Keratinocyte (primary cell): ENCODE measurements around the gene FGGY. TPM values are rescaled to one million over a fixed set of nuclear protein-coding genes. Genes with fewer than 3 reads are reported as not detected.
A peak's percentile ranks its signal among the peaks of the same experiment; 100 is the strongest.

Experiments used
- DNase-seq: peaks from one replicate; pipeline ENCODE4 v3.0.0-alpha.2; 2011; ENCODE audit warnings: low read depth, missing footprints, low spot score
- FAIRE-seq: peaks from 2 replicates; lab custom pipeline; 2011; peaks lifted over from hg19 to GRCh38; lab: Jason Lieb, UNC
- H2AFZ ChIP-seq: 2 replicates; pipeline ENCODE4 v1.6.0; 2012; ENCODE audit warnings: low read length, control low read depth, inconsistent platforms; ENCODE audit not compliant: control insufficient read depth
- H3K27ac ChIP-seq: 2 replicates; pipeline ENCODE4 v1.5.1; 2011; ENCODE audit warnings: low read length; ENCODE audit not compliant: control insufficient read depth, insufficient read depth
- H3K27me3 ChIP-seq: 3 replicates; pipeline ENCODE4 v1.6.0; 2011; ENCODE audit warnings: low read length; ENCODE audit not compliant: control insufficient read depth, insufficient read depth; ENCODE audit errors: extremely low read depth
- H3K36me3 ChIP-seq, 2 experiments: 2 replicates in 1 of 2; 3 replicates in 1 of 2; pipeline ENCODE4 v1.5.1; 2011; ENCODE audit warnings: low read length in 2 of 2, mild to moderate bottlenecking in 1 of 2; ENCODE audit not compliant: control insufficient read depth in 2 of 2, insufficient read depth in 2 of 2; ENCODE audit errors: extremely low read depth in 1 of 2
- H3K4me1 ChIP-seq: 3 replicates; pipeline ENCODE4 v1.5.1; 2011; ENCODE audit warnings: low read length; ENCODE audit not compliant: control insufficient read depth, insufficient read depth; ENCODE audit errors: extremely low read depth
- H3K4me2 ChIP-seq: 3 replicates; pipeline ENCODE4 v1.6.0; 2011; ENCODE audit warnings: low read depth, low read length; ENCODE audit not compliant: control insufficient read depth, insufficient read depth; ENCODE audit errors: extremely low read depth
- H3K4me3 ChIP-seq, 3 experiments: fragments of 200-600 bp in 1 of 3; sonication (generic) in 1 of 3; 2 replicates in 2 of 3; 3 replicates in 1 of 3; pipeline ENCODE4 v1.5.1; 2011 to 2016; ENCODE audit warnings: low read length in 3 of 3, mild to moderate bottlenecking in 3 of 3, control low read depth in 2 of 3, inconsistent platforms in 1 of 3, low read depth in 1 of 3, mixed read lengths in 1 of 3, mixed run types in 1 of 3, moderate library complexity in 1 of 3; ENCODE audit not compliant: control insufficient read depth in 2 of 3, insufficient read depth in 2 of 3; ENCODE audit errors: extremely low read depth in 1 of 3
- H3K79me2 ChIP-seq: 2 replicates; pipeline ENCODE4 v1.6.0; 2012; ENCODE audit warnings: low read length; ENCODE audit not compliant: control insufficient read depth, insufficient read depth
- H3K9ac ChIP-seq: 3 replicates; pipeline ENCODE4 v1.6.0; 2011; ENCODE audit warnings: low read length; ENCODE audit not compliant: control insufficient read depth, insufficient read depth; ENCODE audit errors: extremely low read depth
- H3K9me1 ChIP-seq: 3 replicates; pipeline ENCODE4 v1.6.0; 2011; ENCODE audit warnings: low read length; ENCODE audit not compliant: control insufficient read depth, insufficient read depth; ENCODE audit errors: extremely low read depth
- H3K9me3 ChIP-seq: 2 replicates; pipeline ENCODE4 v1.5.1; 2012; ENCODE audit warnings: low read depth, low read length; ENCODE audit not compliant: control insufficient read depth
- H4K20me1 ChIP-seq: 3 replicates; pipeline ENCODE4 v1.6.0; 2011; ENCODE audit warnings: low read length; ENCODE audit not compliant: control insufficient read depth, insufficient read depth; ENCODE audit errors: extremely low read depth
- EZH2 ChIP-seq: IDR thresholded peaks from one replicate; pipeline ENCODE4 v1.6.1; 2012; ENCODE audit warnings: inconsistent platforms, mild to moderate bottlenecking, low read length, moderate library complexity
- dilution Hi-C: fragments of 300-500 bp; cut with MboI; formaldehyde crosslinking; loops from one replicate; pipeline ENCODE4 v1.7.0; 2020; ENCODE audit warnings: low sequenced_read_pairs; ENCODE audit not compliant: extremely low pct_ligation_motif_present
- polyA plus RNA-seq, 5 experiments: library from polyadenylated mRNA; depleted of rRNA in 3 of 5; stranded (reverse) in 3 of 5; stranded (forward) in 1 of 5; unstranded in 1 of 5; fragments of >200 nt; gene quantifications; 1 replicate in 1 of 5; 2 replicates in 3 of 5; 3 replicates in 1 of 5; pipeline versions ENCODE4 v1.2.1 to v1.2.3, GENCODE V29; 2011 to 2012; ENCODE audit warnings: missing spikeins in 2 of 5, low read depth in 1 of 5, low replicate concordance in 1 of 5
- TF ChIP-seq, protein P1 (sequence below), 3 experiments: IDR thresholded peaks in 1 of 3; conservative IDR thresholded peaks in 1 of 3; optimal IDR thresholded peaks in 1 of 3; 2 replicates in 2 of 3; 3 replicates in 1 of 3; pipeline versions ENCODE3 to v1.5.1; 2011; ENCODE audit warnings: low read length in 3 of 3, mild to moderate bottlenecking in 3 of 3, moderate library complexity in 2 of 3, control low read depth in 1 of 3, inconsistent platforms in 1 of 3; ENCODE audit not compliant: insufficient read depth in 2 of 3; ENCODE audit errors: extremely low read depth in 1 of 3

The FGGY gene
- polyA plus RNA-seq, 1 donor (not counting 4 experiments of a cell fraction or from before 2014, with no cell fraction given), result 16.6 TPM

DNA sequence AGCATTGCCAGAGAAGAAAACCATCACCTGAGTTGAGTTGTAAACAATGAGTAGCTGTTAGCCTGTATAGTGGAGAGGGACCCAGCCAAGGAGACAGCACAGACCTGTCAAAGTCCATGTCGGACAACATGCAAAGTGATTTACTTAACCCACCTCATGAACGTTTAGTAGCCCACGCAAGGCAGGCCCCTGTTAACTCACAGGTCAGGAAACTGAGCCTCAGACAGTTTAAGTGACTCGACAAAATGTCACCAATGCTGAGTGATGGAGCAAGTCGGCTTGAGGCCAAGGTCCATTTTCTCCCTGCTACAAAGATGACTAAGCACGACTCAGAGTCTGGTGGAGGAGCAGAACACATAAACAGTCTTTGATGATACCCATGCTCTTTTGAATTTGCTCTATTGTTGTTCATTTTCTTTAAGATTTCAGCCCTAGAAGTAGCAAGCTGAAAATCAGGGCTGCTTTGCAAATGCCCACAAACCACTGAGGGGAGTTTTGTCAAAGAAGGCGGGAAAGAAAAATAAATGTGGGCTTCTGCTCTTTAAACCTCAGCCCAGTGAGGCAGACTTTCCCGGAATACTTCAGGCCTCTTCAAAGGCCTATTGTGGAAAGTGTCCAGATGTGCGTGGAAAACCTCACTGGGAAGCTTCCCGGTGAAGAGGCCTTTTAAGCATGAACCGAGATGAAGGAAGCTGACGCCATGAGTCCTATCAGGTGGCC is 434.0 kb downstream of the FGGY start:
- peaks cover 25% of the 10 kb centered on the region for H3K4me1 ChIP-seq
- no peaks in the 10 kb centered on the region for H3K27me3 ChIP-seq
- dilution Hi-C loops, result no loop called here
- peak overlapping the region in 1 of 3 experiments; percentile 23 for H3K4me3 ChIP-seq
- TF ChIP-seq, protein P1, sequence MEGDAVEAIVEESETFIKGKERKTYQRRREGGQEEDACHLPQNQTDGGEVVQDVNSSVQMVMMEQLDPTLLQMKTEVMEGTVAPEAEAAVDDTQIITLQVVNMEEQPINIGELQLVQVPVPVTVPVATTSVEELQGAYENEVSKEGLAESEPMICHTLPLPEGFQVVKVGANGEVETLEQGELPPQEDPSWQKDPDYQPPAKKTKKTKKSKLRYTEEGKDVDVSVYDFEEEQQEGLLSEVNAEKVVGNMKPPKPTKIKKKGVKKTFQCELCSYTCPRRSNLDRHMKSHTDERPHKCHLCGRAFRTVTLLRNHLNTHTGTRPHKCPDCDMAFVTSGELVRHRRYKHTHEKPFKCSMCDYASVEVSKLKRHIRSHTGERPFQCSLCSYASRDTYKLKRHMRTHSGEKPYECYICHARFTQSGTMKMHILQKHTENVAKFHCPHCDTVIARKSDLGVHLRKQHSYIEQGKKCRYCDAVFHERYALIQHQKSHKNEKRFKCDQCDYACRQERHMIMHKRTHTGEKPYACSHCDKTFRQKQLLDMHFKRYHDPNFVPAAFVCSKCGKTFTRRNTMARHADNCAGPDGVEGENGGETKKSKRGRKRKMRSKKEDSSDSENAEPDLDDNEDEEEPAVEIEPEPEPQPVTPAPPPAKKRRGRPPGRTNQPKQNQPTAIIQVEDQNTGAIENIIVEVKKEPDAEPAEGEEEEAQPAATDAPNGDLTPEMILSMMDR (optimal IDR thresholded peaks at IDR 0.05 in 1 of 3, IDR thresholded peaks at IDR 0.05 in 1 of 3, conservative IDR thresholded peaks at IDR 0.05 in 1 of 3; ENCODE audit: extremely low read depth in 1 of 3, insufficient read depth in 2 of 3, low read length in 3 of 3), result no peak
- no peak for TF ChIP-seq EZH2
- H3K9me1 ChIP-seq, result no peaks in the 10 kb centered on the region
- H3K79me2 ChIP-seq, result no peaks in the 10 kb centered on the region
- H2AFZ ChIP-seq, result peak overlapping the region; percentile 58
- peak; percentile 97 for FAIRE-seq
- H3K4me2 ChIP-seq, result peak overlapping the region; percentile 67
- H4K20me1 ChIP-seq, result no peaks in the 10 kb centered on the region
- peak overlapping the region; percentile 96 for H3K27ac ChIP-seq
- no peaks in the 10 kb centered on the region for H3K9me3 ChIP-seq
- peaks cover 0 to 3% of the 10 kb centered on the region in 2 experiments for H3K36me3 ChIP-seq
- peak; percentile 74 for DNase-seq
- peak overlapping the region; percentile 58 for H3K9ac ChIP-seq

DNA sequence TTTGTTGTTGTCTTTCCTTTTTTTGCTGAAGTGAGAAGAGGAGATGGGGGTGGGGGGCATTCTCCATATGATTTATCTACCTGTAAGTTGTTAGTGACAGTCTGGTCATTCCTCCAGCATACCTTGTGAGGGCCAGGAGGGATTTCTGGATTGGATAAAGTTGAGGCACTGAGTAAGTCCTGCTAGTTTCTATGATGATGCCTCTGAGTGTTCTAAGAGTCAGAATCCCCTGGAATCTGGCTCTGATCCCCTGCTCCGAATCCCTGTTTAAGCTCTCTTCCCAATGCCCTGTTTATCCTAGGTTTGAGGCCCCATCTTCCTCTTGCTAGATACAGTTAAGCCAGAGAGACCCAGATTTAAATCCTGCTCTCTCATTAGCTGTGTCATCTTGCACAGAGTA is 434.7 kb downstream of the FGGY start:
- no peaks in the 10 kb centered on the region for H4K20me1 ChIP-seq
- H3K79me2 ChIP-seq, result no peaks in the 10 kb centered on the region
- H3K27ac ChIP-seq, result peak overlapping the region; percentile 96
- no peaks in the 10 kb centered on the region for H3K27me3 ChIP-seq
- H3K4me1 ChIP-seq, result peaks cover 25% of the 10 kb centered on the region
- H3K36me3 ChIP-seq, result peaks cover 0 to 3% of the 10 kb centered on the region in 2 experiments
- no peak overlapping the region for H3K4me3 ChIP-seq
- FAIRE-seq (no peak), DNase-seq (no peak)
- H3K9me3 ChIP-seq, result no peaks in the 10 kb centered on the region
- H2AFZ ChIP-seq, result peak overlapping the region; percentile 15
- no peaks in the 10 kb centered on the region for H3K9me1 ChIP-seq
- H3K9ac ChIP-seq, result no peak overlapping the region
- TF ChIP-seq, protein P1 (optimal IDR thresholded peaks at IDR 0.05 in 1 of 3, IDR thresholded peaks at IDR 0.05 in 1 of 3, conservative IDR thresholded peaks at IDR 0.05 in 1 of 3; ENCODE audit: extremely low read depth in 1 of 3, insufficient read depth in 2 of 3, low read length in 3 of 3), result no peak
- H3K4me2 ChIP-seq, result peak overlapping the region; percentile 8
- dilution Hi-C loops, result no loop called here
